Endometrial microvascular endothelial cells (primary cell): Measurements from ENCODE around the gene ATP23. TPM values are rescaled to one million over a fixed set of nuclear protein-coding genes. Genes with fewer than 3 reads are reported as not detected.

ENCODE experiments used
- in situ Hi-C: cut with HindIII; loops from 2 replicates; pipeline ENCODE4 v1.10.0; 2017; ENCODE audit warnings: low sequenced_read_pairs, low pct_unique_long_range_greater_than_20kb; ENCODE audit errors: inconsistent ontology term
- total RNA-seq: library from RNA; depleted of rRNA; stranded (reverse); fragments of >200 nt; gene quantifications from one replicate; pipeline ENCODE4 v1.2.3, GENCODE V29; 2015; ENCODE audit errors: inconsistent ontology term

Gene ATP23
- total RNA-seq, 1 donor from 2014 or later, result 3.7 TPM

- in situ Hi-C loops, result no loop called here
These were observed 16.8 kb downstream of the ATP23 start for GRCh38 chr12:57958061-57958657.

GRCh38 chr12:57964421-57964820, 23.1 kb downstream of the ATP23 start:
- in situ Hi-C loops, result no loop called here

DNA sequence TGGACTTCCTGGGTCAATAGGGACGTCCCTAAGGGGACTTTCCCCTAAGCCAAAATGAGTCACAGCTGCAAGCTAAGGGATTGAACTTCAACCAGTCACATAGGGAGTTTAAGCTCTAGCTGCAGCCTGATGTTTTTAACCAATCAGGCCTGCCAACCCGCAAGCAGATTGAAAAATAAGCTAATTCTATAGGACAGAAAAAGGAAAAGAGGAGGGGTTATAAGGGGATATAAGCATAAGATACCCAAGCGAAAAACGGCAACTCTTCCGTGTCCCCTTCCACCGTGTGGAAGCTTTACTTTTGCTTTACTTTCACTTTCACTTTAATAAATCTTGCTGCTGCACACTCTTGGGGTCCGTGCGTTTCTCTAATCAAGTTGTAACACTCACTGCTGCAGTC, 24.4 kb downstream of the ATP23 start:
- in situ Hi-C loops, result no loop called here

- in situ Hi-C loops, result no loop called here
These were observed 25.2 kb downstream of the ATP23 start for GRCh38 chr12:57966536-57966935.

DNA sequence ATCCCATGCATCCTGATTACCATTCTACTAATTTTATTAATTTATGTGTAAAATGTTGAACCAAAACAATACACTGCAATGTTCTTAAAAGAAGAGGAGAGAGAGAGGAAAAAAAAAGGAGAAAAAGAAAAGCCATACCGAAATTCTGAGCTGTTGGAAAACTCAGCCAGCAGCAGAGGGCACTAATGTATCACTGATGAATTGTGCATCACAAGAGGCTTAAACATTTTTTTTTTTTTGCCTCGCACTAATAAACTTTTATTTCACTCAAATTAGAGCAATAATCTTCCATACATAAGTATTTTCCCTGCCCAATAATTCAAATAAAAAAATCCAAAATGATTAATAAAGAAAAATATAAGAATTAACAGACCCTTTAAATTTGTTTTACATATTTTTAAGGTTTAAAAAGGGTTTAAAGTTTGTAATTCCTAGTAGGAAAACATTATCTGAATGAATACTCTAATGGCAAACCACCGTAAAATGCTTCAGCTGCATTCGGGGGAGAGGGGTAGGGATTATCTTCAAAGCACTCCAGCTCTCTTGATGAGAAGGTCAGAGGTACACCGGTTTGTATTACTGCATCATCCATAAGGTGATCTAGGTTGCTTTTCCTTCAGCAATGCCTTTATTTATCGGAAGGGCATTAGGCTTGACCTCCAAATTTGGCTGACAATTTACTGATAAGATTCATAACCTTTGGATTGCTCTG, 41.9 kb downstream of the ATP23 start:
- in situ Hi-C loops, result no loop called here

DNA sequence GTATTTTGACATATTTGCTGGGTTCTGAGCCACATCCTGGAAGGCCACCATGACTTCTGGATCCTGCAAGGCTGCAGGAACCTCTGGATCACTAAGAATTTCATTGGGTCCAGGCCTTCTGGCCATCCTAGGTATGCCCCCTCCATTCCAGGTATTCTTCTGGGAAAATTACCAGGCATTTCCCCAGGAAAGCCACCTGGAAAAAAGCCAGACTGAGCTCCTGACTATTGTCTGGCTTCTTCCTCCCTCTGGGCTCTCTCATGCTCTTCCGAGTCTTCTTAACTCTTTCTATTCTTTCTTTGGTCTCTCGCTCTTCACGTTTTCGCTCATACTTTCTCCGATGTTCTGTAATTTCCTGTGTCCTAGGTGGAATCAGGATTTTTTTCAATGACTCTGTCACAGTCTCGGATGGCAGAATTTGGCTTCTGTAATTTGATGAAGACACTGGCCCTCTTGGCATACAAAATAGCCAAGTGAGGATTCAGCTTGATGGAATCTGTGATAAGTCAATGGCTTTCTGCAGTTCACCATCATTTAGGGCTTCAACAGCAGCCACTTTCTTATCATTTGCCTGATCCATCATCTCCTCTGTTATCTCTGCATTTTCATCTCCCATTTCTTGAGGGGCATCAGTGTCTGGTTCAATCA, 42.6 kb downstream of the ATP23 start:
- in situ Hi-C loops, result no loop called here

GRCh38 chr12:57984629-57985151, 43.3 kb downstream of the ATP23 start:
- in situ Hi-C loops, result no loop called here

- in situ Hi-C loops, result no loop called here
These were observed 44.3 kb downstream of the ATP23 start for GRCh38 chr12:57985685-57986084.

DNA sequence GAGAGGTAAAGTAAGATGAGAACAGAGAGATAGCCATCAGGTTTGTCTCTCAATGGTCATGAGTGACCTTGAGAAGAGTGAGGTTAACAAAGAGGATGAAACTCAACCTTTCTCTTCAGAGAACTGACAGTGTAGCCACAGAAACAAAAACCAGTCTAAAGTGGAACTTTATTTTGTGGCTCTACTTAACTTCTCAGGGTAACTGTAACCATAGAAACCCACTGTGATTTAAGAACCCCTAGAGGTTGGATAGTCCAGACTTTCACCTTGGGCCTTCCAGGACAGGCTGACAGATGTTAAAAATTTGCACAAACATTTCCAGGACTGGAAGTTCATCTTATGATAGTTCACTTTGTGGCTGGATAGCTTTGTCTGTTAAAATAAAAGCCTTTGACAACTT, 48.5 kb downstream of the ATP23 start:
- in situ Hi-C loops, result no loop called here

DNA sequence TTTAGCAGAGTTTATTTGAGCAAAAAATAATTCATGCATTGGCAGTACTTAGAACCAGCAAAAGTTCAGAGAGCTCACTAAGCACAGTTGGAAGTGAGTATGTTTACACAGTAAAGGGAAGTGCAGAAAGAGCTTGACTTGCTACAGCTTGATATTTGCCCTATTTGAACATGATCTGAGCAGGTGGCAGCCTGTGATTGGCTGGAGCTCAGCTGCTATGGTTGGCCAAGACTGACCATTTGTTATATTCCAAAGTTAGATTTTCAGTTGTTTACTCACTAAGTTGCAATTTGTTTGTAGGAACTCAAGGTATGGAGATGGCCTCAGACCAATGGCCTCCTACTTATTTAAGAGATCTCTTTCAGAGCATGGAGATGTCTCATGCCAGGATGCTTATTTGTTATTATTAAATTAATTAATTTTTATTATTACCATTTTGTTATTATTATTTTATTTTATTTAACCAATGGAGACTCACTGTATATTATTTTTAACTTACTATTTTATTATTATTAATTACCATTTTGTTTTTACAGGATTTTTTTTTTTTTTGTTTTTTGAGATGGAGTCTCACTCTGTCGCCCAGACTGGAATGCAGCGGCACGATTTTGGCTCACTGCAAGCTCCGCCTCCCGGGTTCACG, 49.0 kb downstream of the ATP23 start:
- in situ Hi-C loops, result no loop called here

- in situ Hi-C loops, result no loop called here
These were observed 50.6 kb downstream of the ATP23 start for GRCh38 chr12:57992001-57992400.

- in situ Hi-C loops, result no loop called here
These were observed 51.7 kb downstream of the ATP23 start for GRCh38 chr12:57993030-57993429.

DNA sequence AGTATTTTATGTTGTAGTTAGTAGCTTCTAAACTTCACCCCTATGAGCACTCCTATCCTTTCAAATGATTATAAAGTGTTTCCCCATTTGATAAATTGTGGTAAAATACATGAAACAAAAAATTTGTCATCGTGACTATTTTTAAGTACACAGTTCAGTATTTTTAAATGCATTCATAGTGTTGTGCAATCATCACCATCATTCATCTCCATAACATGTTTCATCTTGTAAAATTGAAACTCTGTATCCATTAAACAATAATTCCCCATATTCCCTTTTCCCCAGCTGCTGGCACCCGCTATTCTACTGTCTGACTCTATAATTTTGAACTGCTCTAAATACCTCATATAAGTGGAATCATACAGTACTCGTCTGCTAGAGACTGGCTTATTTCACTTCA, 52.5 kb downstream of the ATP23 start:
- in situ Hi-C loops, result no loop called here

DNA sequence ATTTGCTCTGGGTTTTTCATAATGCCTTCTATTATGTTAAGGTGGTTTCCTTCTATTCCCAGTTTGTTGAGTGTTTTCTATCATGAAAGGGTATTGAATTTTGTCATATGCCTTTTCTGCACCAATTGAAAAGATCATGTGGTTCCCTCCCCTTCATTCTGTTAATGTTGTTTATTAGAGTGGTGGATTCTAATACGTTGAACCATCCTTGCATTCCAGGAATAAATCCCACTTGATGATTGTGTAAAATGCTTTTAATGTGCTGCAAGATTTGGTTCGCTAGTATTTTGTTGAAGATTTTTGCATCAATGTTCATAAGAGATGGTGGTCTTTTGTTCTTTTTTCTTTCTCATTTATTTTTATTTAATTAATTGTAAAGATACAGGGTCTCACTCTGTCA, 55.2 kb downstream of the ATP23 start:
- in situ Hi-C loops, result no loop called here

GRCh38 chr12:57998251-57998650, 56.9 kb downstream of the ATP23 start:
- in situ Hi-C loops, result no loop called here

GRCh38 chr12:58000499-58000898, 59.1 kb downstream of the ATP23 start:
- in situ Hi-C loops, result no loop called here

- in situ Hi-C loops, result no loop called here
These were observed 66.5 kb downstream of the ATP23 start for GRCh38 chr12:58007875-58008274.

DNA sequence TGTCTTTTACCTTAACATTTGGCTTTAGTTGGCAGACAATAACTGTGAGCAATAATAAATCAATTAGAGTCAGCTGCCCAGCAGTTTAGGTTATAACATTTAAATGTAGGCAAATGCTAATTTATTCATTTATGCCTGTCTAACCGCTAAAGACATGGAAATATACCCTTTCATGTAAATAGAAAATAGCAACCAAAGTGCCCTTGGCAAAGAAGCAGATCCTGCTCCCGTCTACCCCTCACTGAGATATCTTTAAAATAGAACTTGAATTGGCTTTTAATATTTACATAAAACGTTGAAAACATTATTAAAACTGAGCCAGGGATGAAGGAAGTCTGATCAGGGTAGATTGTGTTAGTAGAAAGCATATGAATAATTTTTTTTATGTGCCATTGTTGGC, 67.3 kb downstream of the ATP23 start:
- in situ Hi-C loops, result no loop called here
